ENCODE results near the gene PIGW.

The PIGW gene

GRCh38 chr17:36575028-36575427 is 40.2 kb downstream of the PIGW start:
- Histone ChIP-seq H3K27ac (ENCODE audit: low read depth, low read length) (no peak overlapping the region), H3K9me3 (ENCODE audit: control insufficient read depth in 5 of 5, low read length in 5 of 5) (no peaks in the 10 kb centered on the region), H3K27me3 (ENCODE audit: control insufficient read depth in 5 of 5, insufficient read depth in 4 of 5, low read length in 5 of 5) (no peaks in the 10 kb centered on the region), H3K4me1 (ENCODE audit: control insufficient read depth in 5 of 5, insufficient read depth in 5 of 5, low read length in 5 of 5) (peaks cover 0 to 3% (median 0%) of the 10 kb centered on the region in 5 donors), H3K36me3 (ENCODE audit: control insufficient read depth in 5 of 5, insufficient read depth in 5 of 5, low read length in 5 of 5) (peaks cover 24 to 68% (median 54%) of the 10 kb centered on the region in 5 donors), H3K4me3 (ENCODE audit: low read depth in 1 of 5, low read length in 5 of 5) (no peak overlapping the region), H3K9ac (ENCODE audit: low read length in 5 of 5) (no peak overlapping the region)

DNA sequence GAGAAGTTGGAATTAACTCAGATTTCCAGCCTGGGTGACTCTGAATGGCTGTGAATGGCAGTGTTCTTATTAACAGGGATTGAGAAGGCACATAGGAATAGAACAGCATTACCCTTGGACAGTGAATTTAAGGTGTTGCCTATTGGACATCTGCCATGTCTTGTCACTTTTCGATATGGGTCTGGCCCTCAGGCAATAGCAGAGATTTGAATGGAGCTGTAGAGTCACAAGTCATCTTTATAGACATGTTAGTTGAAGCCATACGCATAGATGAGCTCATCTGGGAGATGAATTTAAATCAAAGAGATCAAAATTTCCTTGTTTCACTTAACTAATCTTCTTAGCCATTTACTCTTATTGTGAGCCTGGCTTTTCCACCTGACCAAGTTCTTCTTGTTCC is 42.0 kb downstream of the PIGW start:
- Histone ChIP-seq H3K9me3 (ENCODE audit: control insufficient read depth in 5 of 5, low read length in 5 of 5) (no peaks in the 10 kb centered on the region), H3K27me3 (ENCODE audit: control insufficient read depth in 5 of 5, insufficient read depth in 4 of 5, low read length in 5 of 5) (no peaks in the 10 kb centered on the region), H3K4me1 (ENCODE audit: control insufficient read depth in 5 of 5, insufficient read depth in 5 of 5, low read length in 5 of 5) (peaks cover 0 to 3% (median 0%) of the 10 kb centered on the region in 5 donors), H3K27ac (ENCODE audit: low read depth, low read length) (no peak overlapping the region), H3K9ac (ENCODE audit: low read length in 5 of 5) (no peak overlapping the region), H3K36me3 (ENCODE audit: control insufficient read depth in 5 of 5, insufficient read depth in 5 of 5, low read length in 5 of 5) (peaks cover 27 to 75% (median 59%) of the 10 kb centered on the region in 5 donors), H3K4me3 (ENCODE audit: low read depth in 1 of 5, low read length in 5 of 5) (no peak overlapping the region)

GRCh38 chr17:36578671-36579070 is 43.9 kb downstream of the PIGW start:
- Histone ChIP-seq H3K9me3 (ENCODE audit: control insufficient read depth in 5 of 5, low read length in 5 of 5) (no peaks in the 10 kb centered on the region), H3K9ac (ENCODE audit: low read length in 5 of 5) (no peak overlapping the region), H3K4me1 (ENCODE audit: control insufficient read depth in 5 of 5, insufficient read depth in 5 of 5, low read length in 5 of 5) (peaks cover 0 to 9% (median 2%) of the 10 kb centered on the region in 5 donors), H3K4me3 (ENCODE audit: low read depth in 1 of 5, low read length in 5 of 5) (no peak overlapping the region), H3K27ac (ENCODE audit: low read depth, low read length) (no peak overlapping the region), H3K27me3 (ENCODE audit: control insufficient read depth in 5 of 5, insufficient read depth in 4 of 5, low read length in 5 of 5) (no peaks in the 10 kb centered on the region), H3K36me3 (ENCODE audit: control insufficient read depth in 5 of 5, insufficient read depth in 5 of 5, low read length in 5 of 5) (peaks cover 22 to 73% (median 58%) of the 10 kb centered on the region in 5 donors)

DNA sequence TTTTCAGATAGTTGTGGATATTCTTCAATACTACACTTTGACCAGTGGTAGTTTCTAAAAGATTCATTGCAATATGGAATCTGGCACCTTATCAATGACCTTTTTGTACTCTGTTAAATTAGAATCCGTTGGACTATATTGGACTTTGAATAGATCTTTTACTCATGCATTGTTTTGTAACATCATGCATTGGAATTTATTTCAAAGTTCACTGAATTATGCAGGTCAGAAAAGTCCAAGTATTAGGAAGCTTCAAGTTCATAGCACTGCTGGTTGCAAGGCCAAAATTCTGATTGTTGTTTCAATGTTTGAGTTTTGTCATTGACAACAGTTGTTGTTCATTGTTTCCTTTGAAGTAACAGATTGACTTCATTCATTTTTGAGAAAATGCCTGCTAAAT is 49.0 kb downstream of the PIGW start:
- H3K4me3 ChIP-seq (ENCODE audit: low read depth in 1 of 5, low read length in 5 of 5) = no peak overlapping the region
- H3K27me3 ChIP-seq (ENCODE audit: control insufficient read depth in 5 of 5, insufficient read depth in 4 of 5, low read length in 5 of 5) = no peaks in the 10 kb centered on the region
- H3K9ac ChIP-seq (ENCODE audit: low read length in 5 of 5) = no peak overlapping the region
- peaks cover 31 to 85% (median 69%) of the 10 kb centered on the region in 5 donors for H3K36me3 ChIP-seq (ENCODE audit: control insufficient read depth in 5 of 5, insufficient read depth in 5 of 5, low read length in 5 of 5)
- no peak overlapping the region for H3K27ac ChIP-seq (ENCODE audit: low read depth, low read length)
- H3K9me3 ChIP-seq (ENCODE audit: control insufficient read depth in 5 of 5, low read length in 5 of 5) = no peaks in the 10 kb centered on the region
- peaks cover 0 to 16% (median 3%) of the 10 kb centered on the region in 5 donors for H3K4me1 ChIP-seq (ENCODE audit: control insufficient read depth in 5 of 5, insufficient read depth in 5 of 5, low read length in 5 of 5)

GRCh38 chr17:36586138-36586537 is 51.4 kb downstream of the PIGW start:
- H3K4me3 ChIP-seq (ENCODE audit: low read depth in 1 of 5, low read length in 5 of 5) = no peak overlapping the region
- H3K9me3 ChIP-seq (ENCODE audit: control insufficient read depth in 5 of 5, low read length in 5 of 5) = no peaks in the 10 kb centered on the region
- no peak overlapping the region for H3K9ac ChIP-seq (ENCODE audit: low read length in 5 of 5)
- no peak overlapping the region for H3K27ac ChIP-seq (ENCODE audit: low read depth, low read length)
- H3K36me3 ChIP-seq (ENCODE audit: control insufficient read depth in 5 of 5, insufficient read depth in 5 of 5, low read length in 5 of 5) = peaks cover 36 to 75% (median 62%) of the 10 kb centered on the region in 5 donors
- H3K4me1 ChIP-seq (ENCODE audit: control insufficient read depth in 5 of 5, insufficient read depth in 5 of 5, low read length in 5 of 5) = peaks cover 0 to 22% (median 5%) of the 10 kb centered on the region in 5 donors
- no peaks in the 10 kb centered on the region for H3K27me3 ChIP-seq (ENCODE audit: control insufficient read depth in 5 of 5, insufficient read depth in 4 of 5, low read length in 5 of 5)

Data from subcutaneous abdominal adipose tissue (tissue), 5 donors.